CD4-positive, CD25-positive, alpha-beta regulatory T cell (primary cell): ENCODE measurements around the gene PSMB7. TPM values are rescaled to one million over a fixed set of nuclear protein-coding genes. Genes with fewer than 3 reads are reported as not detected.

Experiments
- ATAC-seq, 2 donors: fragments of 150-1000 bp; cut with Tn5 transposase; one replicate each; pipeline ENCODE4 v1.10.0; 2021; ENCODE audit warnings: low read depth in 2 of 2, moderate number of reproducible peaks in 2 of 2, moderate library complexity in 1 of 2
- DNase-seq, 3 donors: peaks; one replicate each; pipeline versions ENCODE4 v3.0.0 to v3.0.0-alpha.2; 2012 to 2022; ENCODE audit warnings: mixed read lengths in 1 of 3
- H3K27ac ChIP-seq: one replicate; pipeline ENCODE4 v1.7.0; 2013; ENCODE audit warnings: mild to moderate bottlenecking, low read length; ENCODE audit not compliant: insufficient read depth, poor library complexity, severe bottlenecking
- H3K27me3 ChIP-seq: one replicate; pipeline ENCODE4 v1.7.0; 2013; ENCODE audit warnings: low read length; ENCODE audit not compliant: control insufficient read depth, insufficient read depth
- H3K36me3 ChIP-seq: one replicate; pipeline ENCODE4 v1.7.0; 2013; ENCODE audit warnings: mild to moderate bottlenecking, low read length, moderate library complexity; ENCODE audit not compliant: control insufficient read depth, insufficient read depth
- H3K4me1 ChIP-seq: 2 replicates; pipeline ENCODE4 v1.7.0; 2013; ENCODE audit warnings: mild to moderate bottlenecking, low read length; ENCODE audit not compliant: insufficient read depth, control insufficient read depth, poor library complexity, severe bottlenecking
- H3K4me3 ChIP-seq: one replicate; pipeline ENCODE4 v1.7.0; 2013; ENCODE audit warnings: low read depth, mild to moderate bottlenecking, low read length, moderate library complexity
- H3K9me3 ChIP-seq, 2 experiments: 1 replicate in 1 of 2; 2 replicates in 1 of 2; pipeline ENCODE4 v1.7.0; 2013; ENCODE audit warnings: low read length in 2 of 2, mild to moderate bottlenecking in 1 of 2, moderate library complexity in 1 of 2; ENCODE audit not compliant: control insufficient read depth in 2 of 2
- H3K27ac Mint-ChIP-seq, 3 donors: one replicate each; pipeline ENCODE4 v1.8.0; 2020 to 2022; ENCODE audit warnings: mild to moderate bottlenecking in 3 of 3, mixed read lengths in 3 of 3, moderate library complexity in 2 of 3
- H3K27me3 Mint-ChIP-seq: one replicate; pipeline ENCODE4 v1.8.0; 2022; ENCODE audit warnings: mild to moderate bottlenecking, mixed read lengths
- H3K36me3 Mint-ChIP-seq: one replicate; pipeline ENCODE4 v1.8.0; 2020; ENCODE audit warnings: mixed read lengths
- H3K4me1 Mint-ChIP-seq, 4 donors: one replicate each; pipeline ENCODE4 v1.8.0; 2020 to 2022; ENCODE audit warnings: mixed read lengths in 4 of 4, mild to moderate bottlenecking in 1 of 4
- H3K4me3 Mint-ChIP-seq, 4 donors: one replicate each; pipeline ENCODE4 v1.8.0; 2020 to 2022; ENCODE audit warnings: mild to moderate bottlenecking in 4 of 4, mixed read lengths in 4 of 4, moderate library complexity in 3 of 4
- H3K9me3 Mint-ChIP-seq, 7 donors: one replicate each; pipeline ENCODE4 v1.8.0; 2020 to 2022; ENCODE audit warnings: mixed read lengths in 7 of 7, mild to moderate bottlenecking in 3 of 7, moderate library complexity in 2 of 7
- polyA plus RNA-seq, 4 donors: library from polyadenylated mRNA; unstranded; fragments of 300-500 nt; fragmentation: Illumina TruSeq; gene quantifications; one replicate each; pipeline ENCODE4 v1.2.3, GENCODE V29; 2021
- total RNA-seq: library from RNA; stranded (reverse); gene quantifications from one replicate; pipeline ENCODE4 v1.2.3, GENCODE V29; 2022

The PSMB7 gene
- total and polyA plus RNA-seq, 5 donors from 2014 or later, result 84.2 to 225 (median 186) TPM

DNA sequence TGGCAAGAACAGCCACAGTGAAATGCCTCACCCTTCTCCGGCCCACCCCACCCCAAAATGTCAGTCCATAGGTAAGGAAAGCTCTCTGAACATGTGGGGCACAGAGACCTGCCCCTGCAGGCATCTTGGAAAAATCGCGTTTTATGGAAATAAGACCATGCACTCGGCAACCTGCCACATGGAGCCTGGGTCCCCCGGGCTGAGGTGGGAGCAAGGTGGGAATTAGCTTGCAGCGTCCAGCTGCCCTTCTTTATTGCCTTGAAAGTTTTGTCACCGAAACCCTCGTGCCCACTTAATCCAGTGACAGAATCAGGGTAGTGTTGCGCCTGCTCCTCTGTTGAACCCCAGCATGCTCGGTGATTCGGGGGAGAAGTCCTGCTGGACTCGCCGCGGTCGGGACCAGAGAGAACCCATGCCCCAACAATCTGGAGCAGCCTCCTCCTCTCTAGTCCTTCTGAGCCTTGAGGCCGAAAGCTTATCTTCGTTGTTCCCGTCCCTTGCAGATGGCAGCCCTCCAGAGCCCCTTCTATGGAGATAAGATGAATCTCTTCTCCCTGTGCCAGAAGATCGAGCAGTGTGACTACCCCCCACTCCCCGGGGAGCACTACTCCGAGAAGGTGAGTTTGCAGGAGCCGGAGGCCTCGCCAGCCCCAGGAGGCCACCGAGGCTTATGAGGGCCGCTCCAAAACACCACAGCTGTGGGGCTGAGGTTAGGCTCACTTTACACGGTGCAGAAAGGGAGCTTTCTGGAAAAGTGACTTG, 67.9 kb downstream of the PSMB7 start:
- H3K4me1 ChIP-seq, result no peaks in the 10 kb centered on the region
- Mint-ChIP-seq H3K27ac (no peak overlapping the region), H3K4me3 (no peak overlapping the region), H3K4me1 (no peaks in the 10 kb centered on the region), H3K27me3 (no peaks in the 10 kb centered on the region), H3K36me3 (peaks cover 23% of the 10 kb centered on the region), H3K9me3 (no peaks in the 10 kb centered on the region)
- no peaks in the 10 kb centered on the region for H3K9me3 ChIP-seq
- ATAC-seq, result no peak
- no peak for DNase-seq
- no peaks in the 10 kb centered on the region for H3K27me3 ChIP-seq
- peaks cover 46% of the 10 kb centered on the region for H3K36me3 ChIP-seq
- no peak overlapping the region for H3K4me3 ChIP-seq
- no peak overlapping the region for H3K27ac ChIP-seq

DNA sequence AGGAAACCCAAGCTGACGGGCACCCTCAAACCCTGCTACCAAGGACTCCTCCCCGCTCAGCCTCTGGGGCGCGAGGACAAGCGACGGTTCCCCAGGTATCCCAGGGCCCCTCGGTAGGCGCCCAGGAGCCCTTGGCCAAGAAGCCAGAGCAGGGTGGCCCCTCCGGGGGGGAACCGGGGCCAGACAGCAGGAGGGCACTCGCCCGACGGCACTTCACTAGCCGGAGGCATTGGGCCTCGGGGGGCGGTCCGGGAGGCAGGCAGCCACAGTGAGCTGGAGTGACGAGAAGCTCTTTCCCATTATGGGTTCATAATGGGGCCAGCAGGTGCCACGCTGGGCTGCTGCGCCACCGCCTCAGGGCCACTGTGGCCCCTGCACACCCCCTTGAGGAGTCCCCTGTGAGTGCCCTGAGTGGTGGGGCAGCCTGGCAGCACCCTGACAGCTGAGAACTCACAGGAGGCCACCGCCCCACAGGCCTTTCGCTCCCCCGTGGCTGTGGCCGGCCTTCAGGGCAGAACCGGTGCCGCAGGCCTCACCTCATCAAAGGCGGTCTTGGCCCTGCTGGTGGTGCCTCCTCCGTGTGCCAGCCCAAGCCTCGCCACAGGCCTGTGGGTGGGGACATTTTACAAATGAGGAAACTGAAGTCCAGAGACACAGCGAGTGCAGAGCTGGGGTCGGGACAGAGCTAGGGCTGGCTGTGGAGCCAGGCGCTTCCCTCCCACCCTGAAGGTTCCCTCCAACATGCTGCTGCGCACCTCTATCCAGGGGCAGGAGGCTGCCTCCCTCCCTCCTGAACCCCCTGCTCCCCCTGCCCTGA, 68.7 kb downstream of the PSMB7 start:
- no peaks in the 10 kb centered on the region for H3K9me3 ChIP-seq
- no peaks in the 10 kb centered on the region for H3K4me1 ChIP-seq
- H3K4me1 Mint-ChIP-seq, result no peaks in the 10 kb centered on the region
- no peak overlapping the region for H3K4me3 ChIP-seq
- no peak overlapping the region for H3K27ac ChIP-seq
- H3K4me3 Mint-ChIP-seq, result no peak overlapping the region
- ATAC-seq, result no peak
- no peaks in the 10 kb centered on the region for H3K9me3 Mint-ChIP-seq
- peaks cover 38% of the 10 kb centered on the region for H3K36me3 ChIP-seq
- no peak overlapping the region for H3K27ac Mint-ChIP-seq
- no peaks in the 10 kb centered on the region for H3K27me3 ChIP-seq
- no peak for DNase-seq
- no peaks in the 10 kb centered on the region for H3K27me3 Mint-ChIP-seq
- peaks cover 15% of the 10 kb centered on the region for H3K36me3 Mint-ChIP-seq

DNA sequence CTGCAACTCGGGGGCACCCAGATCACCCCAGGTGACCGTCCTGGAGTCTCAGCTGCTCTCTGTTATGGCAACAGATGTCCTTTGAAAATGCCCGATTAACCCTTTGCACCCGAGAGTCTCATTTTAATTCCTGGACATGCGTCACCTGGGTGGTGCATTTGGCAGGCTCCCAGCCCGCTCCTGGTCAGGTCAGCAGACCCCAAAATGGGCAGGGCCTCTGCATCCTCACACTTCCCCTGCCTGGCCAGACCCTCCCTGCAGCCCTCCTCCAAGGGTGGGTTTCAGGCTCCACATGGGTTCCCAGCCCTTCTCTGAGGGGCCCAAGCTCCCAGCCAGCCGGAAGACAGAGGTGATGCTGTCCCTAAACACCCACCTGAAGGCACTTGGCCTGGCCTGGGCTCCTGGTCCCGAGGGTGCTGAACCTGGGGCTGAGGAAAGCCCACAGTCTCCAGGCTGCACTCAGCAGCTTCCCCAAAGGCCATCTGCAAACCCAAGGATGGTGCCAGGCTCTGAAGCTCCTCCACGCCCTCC, 69.4 kb downstream of the PSMB7 start:
- peaks cover 31% of the 10 kb centered on the region for H3K36me3 ChIP-seq
- no peaks in the 10 kb centered on the region for H3K27me3 ChIP-seq
- H3K27ac Mint-ChIP-seq, result no peak overlapping the region
- ATAC-seq (no peak), DNase-seq (no peak)
- H3K4me3 ChIP-seq, result no peak overlapping the region
- H3K27ac ChIP-seq, result no peak overlapping the region
- no peaks in the 10 kb centered on the region for H3K9me3 ChIP-seq
- no peaks in the 10 kb centered on the region for H3K4me1 ChIP-seq
- no peaks in the 10 kb centered on the region for H3K4me1 Mint-ChIP-seq
- H3K36me3 Mint-ChIP-seq, result peaks cover 9% of the 10 kb centered on the region
- H3K9me3 Mint-ChIP-seq, result no peaks in the 10 kb centered on the region
- no peaks in the 10 kb centered on the region for H3K27me3 Mint-ChIP-seq
- H3K4me3 Mint-ChIP-seq, result no peak overlapping the region

DNA sequence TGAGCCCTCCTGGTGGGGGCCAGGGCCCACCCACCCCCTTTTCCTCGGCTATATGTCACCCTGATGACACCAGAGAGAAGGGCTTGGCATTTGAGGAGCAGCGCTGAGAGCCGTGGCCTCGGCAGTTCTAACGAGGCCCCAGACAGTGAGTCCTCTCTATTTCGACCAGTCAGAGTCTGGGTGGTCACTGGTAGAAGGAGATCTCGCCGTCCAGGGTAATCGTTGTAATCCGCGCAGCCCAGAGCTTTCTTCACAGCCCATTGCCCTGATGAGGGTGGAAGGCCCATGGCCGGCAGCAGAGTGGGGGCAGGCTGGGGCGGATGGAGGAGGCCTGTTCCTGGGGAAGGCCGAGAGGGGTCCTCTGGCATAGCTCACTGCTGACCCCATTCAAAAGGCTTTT, 70.2 kb downstream of the PSMB7 start:
- Mint-ChIP-seq H3K36me3 (peaks cover 4% of the 10 kb centered on the region), H3K9me3 (no peaks in the 10 kb centered on the region), H3K4me1 (no peaks in the 10 kb centered on the region), H3K27ac (no peak overlapping the region), H3K27me3 (no peaks in the 10 kb centered on the region), H3K4me3 (no peak overlapping the region)
- ATAC-seq (no peak), DNase-seq (no peak)
- H3K4me1 ChIP-seq, result no peaks in the 10 kb centered on the region
- no peaks in the 10 kb centered on the region for H3K27me3 ChIP-seq
- H3K36me3 ChIP-seq, result peaks cover 26% of the 10 kb centered on the region
- H3K9me3 ChIP-seq, result no peaks in the 10 kb centered on the region
- H3K27ac ChIP-seq, result no peak overlapping the region
- H3K4me3 ChIP-seq, result no peak overlapping the region

DNA sequence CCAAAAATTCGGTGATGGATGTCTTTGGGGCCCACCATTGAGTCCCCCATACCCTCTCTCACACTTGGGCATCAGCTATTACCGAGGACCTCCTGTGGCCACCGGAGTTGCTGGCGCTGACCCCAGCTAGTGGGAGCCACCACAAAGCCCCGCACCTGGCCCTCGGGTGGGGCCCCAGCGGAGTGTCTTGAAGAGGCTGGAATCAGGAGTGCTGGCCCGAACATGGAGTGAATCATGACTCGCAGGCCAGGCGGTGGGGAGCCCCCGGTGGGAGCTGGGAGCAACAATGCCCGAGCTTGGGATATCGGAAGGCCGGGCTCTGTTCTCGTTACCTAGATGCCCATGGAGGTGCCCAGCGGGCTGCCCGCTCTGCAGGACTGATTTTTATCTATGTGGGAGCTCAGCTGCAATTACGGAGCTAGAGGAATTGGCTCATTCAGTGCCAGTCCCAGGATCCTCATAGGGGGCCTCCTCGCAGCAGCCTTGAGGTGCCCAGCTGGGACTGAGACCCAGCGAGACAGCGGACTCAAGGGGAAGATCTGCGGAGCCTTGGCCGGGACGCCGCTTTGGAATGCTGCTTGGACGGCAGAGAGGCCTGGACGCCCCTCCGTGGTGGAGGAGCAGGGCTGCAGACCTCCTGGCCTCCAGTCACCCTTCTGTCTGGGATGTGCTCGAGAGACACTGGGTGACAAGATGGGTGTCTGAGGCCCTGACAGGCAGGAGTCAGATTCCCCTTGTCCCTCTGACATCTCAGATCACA, 70.8 kb downstream of the PSMB7 start:
- Mint-ChIP-seq H3K4me3 (no peak overlapping the region), H3K4me1 (no peaks in the 10 kb centered on the region), H3K9me3 (no peaks in the 10 kb centered on the region), H3K27me3 (no peaks in the 10 kb centered on the region), H3K36me3 (peaks cover 4% of the 10 kb centered on the region), H3K27ac (no peak overlapping the region)
- Histone ChIP-seq H3K9me3 (no peaks in the 10 kb centered on the region), H3K36me3 (peaks cover 20% of the 10 kb centered on the region), H3K4me3 (no peak overlapping the region), H3K27me3 (no peaks in the 10 kb centered on the region), H3K27ac (no peak overlapping the region), H3K4me1 (no peaks in the 10 kb centered on the region)
- ATAC-seq, result no peak
- DNase-seq, result no peak

DNA sequence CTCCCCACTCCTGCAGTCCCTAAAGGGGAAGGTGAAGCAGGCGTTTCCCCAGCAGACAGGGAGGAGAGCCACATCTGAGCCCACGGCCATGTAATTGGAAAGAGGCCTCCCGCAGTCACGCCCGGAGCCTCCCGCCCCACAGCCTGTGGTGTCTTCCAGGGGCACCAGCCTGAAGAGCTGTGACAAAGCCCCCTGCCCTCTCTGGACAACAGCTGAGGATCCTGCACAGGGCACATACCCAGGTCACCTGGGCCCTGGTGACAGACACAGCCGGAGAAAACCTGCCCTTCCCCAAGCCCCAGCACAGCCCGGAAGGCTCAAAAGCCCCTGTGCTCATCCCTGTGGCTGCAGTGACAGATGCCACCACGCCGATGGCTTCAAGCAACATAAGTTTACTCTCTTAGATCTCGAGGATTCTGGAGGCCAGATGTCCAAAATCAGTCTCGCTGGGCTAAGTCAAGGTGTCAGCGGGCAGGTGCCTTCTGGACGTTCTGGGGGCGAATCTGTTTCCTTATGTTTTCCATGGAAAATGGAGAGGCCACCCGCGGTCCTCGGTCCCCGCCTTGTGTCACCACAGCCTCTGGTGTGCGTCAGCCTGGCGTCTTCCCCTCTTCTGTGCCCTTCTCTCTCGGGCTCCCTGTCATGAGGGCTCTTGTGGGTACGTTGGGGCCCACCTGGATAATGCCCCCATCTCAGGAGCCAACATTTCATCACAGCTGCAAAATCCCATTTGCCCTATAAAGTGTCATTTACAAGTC, 71.5 kb downstream of the PSMB7 start:
- Mint-ChIP-seq H3K27ac (no peak overlapping the region), H3K9me3 (no peaks in the 10 kb centered on the region), H3K36me3 (peaks cover 4% of the 10 kb centered on the region), H3K4me3 (no peak overlapping the region), H3K4me1 (no peaks in the 10 kb centered on the region), H3K27me3 (no peaks in the 10 kb centered on the region)
- Histone ChIP-seq H3K4me3 (no peak overlapping the region), H3K27me3 (no peaks in the 10 kb centered on the region), H3K4me1 (no peaks in the 10 kb centered on the region), H3K27ac (no peak overlapping the region), H3K36me3 (peaks cover 13% of the 10 kb centered on the region), H3K9me3 (no peaks in the 10 kb centered on the region)
- no peak for ATAC-seq
- DNase-seq, result no peak

DNA sequence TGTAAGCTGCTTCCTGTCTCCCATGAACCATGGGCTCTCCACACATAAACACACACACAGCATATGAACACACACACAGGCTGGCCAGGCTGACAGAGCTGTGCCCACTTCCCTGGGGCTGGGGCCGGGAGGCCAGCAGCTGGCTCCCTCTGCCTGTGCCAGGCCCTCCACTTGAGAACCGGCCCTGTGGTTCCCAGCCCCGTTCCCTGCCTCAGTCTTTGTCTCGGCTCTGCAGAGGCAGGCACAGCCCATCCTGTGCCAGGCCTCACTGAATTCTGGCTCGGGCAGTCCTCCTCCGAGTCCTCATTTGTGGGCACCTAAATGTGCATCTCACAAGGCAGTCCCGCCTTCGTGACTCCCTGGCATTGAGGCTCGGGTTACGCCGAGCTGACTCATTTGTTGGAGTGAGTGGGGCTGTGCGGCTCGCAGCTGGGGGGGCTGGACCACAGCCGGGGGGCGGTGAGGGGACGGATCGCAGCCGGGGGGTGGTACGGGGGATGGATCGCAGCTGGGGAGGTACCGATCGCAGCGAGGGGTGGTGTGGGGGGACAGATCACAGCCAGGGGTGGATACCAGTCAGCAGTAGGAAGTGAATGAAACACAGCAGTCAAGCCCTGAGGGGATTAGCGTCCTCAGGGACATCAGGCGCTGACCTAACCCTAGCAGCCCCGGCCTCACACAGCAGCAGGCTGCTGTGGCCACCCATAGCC, 72.3 kb downstream of the PSMB7 start:
- Histone ChIP-seq H3K4me3 (no peak overlapping the region), H3K9me3 (no peaks in the 10 kb centered on the region), H3K36me3 (peaks cover 6% of the 10 kb centered on the region), H3K4me1 (no peaks in the 10 kb centered on the region), H3K27me3 (no peaks in the 10 kb centered on the region), H3K27ac (no peak overlapping the region)
- ATAC-seq, result no peak
- peaks cover 9% of the 10 kb centered on the region for H3K36me3 Mint-ChIP-seq
- no peak overlapping the region for H3K4me3 Mint-ChIP-seq
- H3K9me3 Mint-ChIP-seq, result peaks cover 0 to 4% (median 0%) of the 10 kb centered on the region in 7 donors
- DNase-seq, result no peak
- H3K27me3 Mint-ChIP-seq, result no peaks in the 10 kb centered on the region
- no peaks in the 10 kb centered on the region for H3K4me1 Mint-ChIP-seq
- no peak overlapping the region for H3K27ac Mint-ChIP-seq
